GM12878 (cell line): Measurements from ENCODE around the gene SMIM43.

Experiments used
- EZH2 ChIP-seq: IDR thresholded peaks from 2 replicates; pipeline ENCODE4 v1.6.1; 2012; ENCODE audit warnings: low read depth, mild to moderate bottlenecking, control low read depth, inconsistent platforms, low read length, borderline replicate concordance; ENCODE audit not compliant: control insufficient read depth
- ZNF24 ChIP-seq: fragments of 450-650 bp; IDR thresholded peaks from 2 replicates; pipeline ENCODE4 v1.6.1; 2017; ENCODE audit warnings: antibody characterized with exemption, mild to moderate bottlenecking
- TF ChIP-seq, protein P1 (sequence below): IDR thresholded peaks from 2 replicates; pipeline ENCODE4 v1.6.1; 2011; ENCODE audit warnings: borderline replicate concordance, low read depth, mild to moderate bottlenecking, moderate library complexity, mixed read lengths, low read length; ENCODE audit not compliant: insufficient read depth; ENCODE audit errors: extremely low read length
- TF ChIP-seq, protein P2 (sequence below), 3 experiments: IDR thresholded peaks in 2 of 3; conservative IDR thresholded peaks in 1 of 3; 2 replicates each; pipeline ENCODE4 v1.5.1; 2011; ENCODE audit warnings: low read depth in 3 of 3, low read length in 3 of 3, mild to moderate bottlenecking in 3 of 3, control low read depth in 2 of 3, moderate library complexity in 2 of 3, inconsistent platforms in 1 of 3, mixed read lengths in 1 of 3; ENCODE audit not compliant: control insufficient read depth in 2 of 3, insufficient read depth in 1 of 3; ENCODE audit errors: extremely low read depth in 1 of 3

DNA sequence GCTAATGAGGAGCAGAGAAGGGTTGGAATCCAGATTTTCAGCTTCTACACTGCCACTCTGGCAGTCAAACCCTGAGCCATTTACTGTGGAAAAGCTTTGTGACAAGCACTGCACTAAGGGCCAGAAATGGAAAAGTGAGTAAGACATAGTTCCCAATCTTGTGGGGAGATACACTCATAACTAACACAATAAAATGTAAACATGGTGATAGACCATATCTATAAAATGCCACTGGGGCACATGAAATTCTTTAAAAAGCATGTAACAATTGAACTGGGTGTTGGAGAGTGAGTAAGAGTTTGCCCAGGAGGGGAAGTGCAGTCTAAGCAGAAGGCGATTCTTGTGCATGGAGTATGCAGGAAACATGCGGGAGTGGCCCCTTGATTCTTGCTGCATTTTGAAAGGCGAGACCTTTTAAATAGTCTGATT, 36.2 kb downstream of the SMIM43 start:
- TF ChIP-seq, protein P1, sequence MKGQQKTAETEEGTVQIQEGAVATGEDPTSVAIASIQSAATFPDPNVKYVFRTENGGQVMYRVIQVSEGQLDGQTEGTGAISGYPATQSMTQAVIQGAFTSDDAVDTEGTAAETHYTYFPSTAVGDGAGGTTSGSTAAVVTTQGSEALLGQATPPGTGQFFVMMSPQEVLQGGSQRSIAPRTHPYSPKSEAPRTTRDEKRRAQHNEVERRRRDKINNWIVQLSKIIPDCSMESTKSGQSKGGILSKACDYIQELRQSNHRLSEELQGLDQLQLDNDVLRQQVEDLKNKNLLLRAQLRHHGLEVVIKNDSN, result no peak
- TF ChIP-seq, protein P2, sequence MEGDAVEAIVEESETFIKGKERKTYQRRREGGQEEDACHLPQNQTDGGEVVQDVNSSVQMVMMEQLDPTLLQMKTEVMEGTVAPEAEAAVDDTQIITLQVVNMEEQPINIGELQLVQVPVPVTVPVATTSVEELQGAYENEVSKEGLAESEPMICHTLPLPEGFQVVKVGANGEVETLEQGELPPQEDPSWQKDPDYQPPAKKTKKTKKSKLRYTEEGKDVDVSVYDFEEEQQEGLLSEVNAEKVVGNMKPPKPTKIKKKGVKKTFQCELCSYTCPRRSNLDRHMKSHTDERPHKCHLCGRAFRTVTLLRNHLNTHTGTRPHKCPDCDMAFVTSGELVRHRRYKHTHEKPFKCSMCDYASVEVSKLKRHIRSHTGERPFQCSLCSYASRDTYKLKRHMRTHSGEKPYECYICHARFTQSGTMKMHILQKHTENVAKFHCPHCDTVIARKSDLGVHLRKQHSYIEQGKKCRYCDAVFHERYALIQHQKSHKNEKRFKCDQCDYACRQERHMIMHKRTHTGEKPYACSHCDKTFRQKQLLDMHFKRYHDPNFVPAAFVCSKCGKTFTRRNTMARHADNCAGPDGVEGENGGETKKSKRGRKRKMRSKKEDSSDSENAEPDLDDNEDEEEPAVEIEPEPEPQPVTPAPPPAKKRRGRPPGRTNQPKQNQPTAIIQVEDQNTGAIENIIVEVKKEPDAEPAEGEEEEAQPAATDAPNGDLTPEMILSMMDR (IDR thresholded peaks at IDR 0.05 in 2 of 3, conservative IDR thresholded peaks at IDR 0.05 in 1 of 3; ENCODE audit: control insufficient read depth in 2 of 3, extremely low read depth in 1 of 3, insufficient read depth in 1 of 3, low read depth in 3 of 3, low read length in 3 of 3), result no peak
- no peak for TF ChIP-seq ZNF24
- TF ChIP-seq EZH2, result no peak
